GM23338 (cell line): Measurements from ENCODE around the gene C1QTNF7. TPM values are rescaled to one million over a fixed set of nuclear protein-coding genes. Genes with fewer than 3 reads are reported as not detected.

Experiments used
- ATAC-seq: fragments of 200-7000 bp; cut with Tn5 transposase; 3 replicates; pipeline ENCODE4 v1.9.1; 2020
- DNase-seq: peaks from one replicate; pipeline ENCODE4 v3.0.0-alpha.2; 2015; ENCODE audit warnings: low spot score
- H2AFZ ChIP-seq: fragments of 200-600 bp; sonication (generic); 2 replicates; pipeline ENCODE4 v1.8.0; 2016; ENCODE audit warnings: antibody characterized with exemption, mild to moderate bottlenecking, moderate library complexity
- H3F3A ChIP-seq: fragments of 200-600 bp; sonication (generic); replicated peaks from 2 replicates; pipeline ENCODE4 v1.8.0; 2017; ENCODE audit warnings: antibody characterized with exemption, mixed run types, low read depth
- H3K27ac ChIP-seq: fragments of 200-600 bp; sonication (generic); 2 replicates; pipeline ENCODE4 v1.6.1; 2016; ENCODE audit warnings: low read depth
- H3K27me3 ChIP-seq: fragments of 200-600 bp; sonication (generic); 2 replicates; pipeline ENCODE4 v1.8.0; 2016; ENCODE audit warnings: mild to moderate bottlenecking, mixed run types, moderate library complexity; ENCODE audit not compliant: insufficient read depth
- H3K36me3 ChIP-seq: fragments of 200-600 bp; sonication (generic); 2 replicates; pipeline ENCODE4 v1.8.0; 2016; ENCODE audit warnings: mild to moderate bottlenecking; ENCODE audit not compliant: insufficient read depth
- H3K4me1 ChIP-seq: fragments of 200-600 bp; sonication (generic); 2 replicates; pipeline ENCODE4 v1.8.0; 2016; ENCODE audit warnings: mild to moderate bottlenecking, moderate library complexity; ENCODE audit not compliant: insufficient read depth
- H3K4me2 ChIP-seq: fragments of 200-600 bp; sonication (generic); 2 replicates; pipeline ENCODE4 v1.7.1; 2017; ENCODE audit warnings: mixed run types
- H3K4me3 ChIP-seq: fragments of 200-600 bp; sonication (generic); 2 replicates; pipeline ENCODE4 v1.6.1; 2016; ENCODE audit warnings: mixed run types
- H3K79me2 ChIP-seq: fragments of 200-600 bp; sonication (generic); replicated peaks from 2 replicates; pipeline ENCODE4 v1.8.0; 2017; ENCODE audit warnings: mild to moderate bottlenecking; ENCODE audit not compliant: insufficient read depth
- H3K9me2 ChIP-seq: fragments of 200-600 bp; sonication (generic); 2 replicates; pipeline ENCODE4 v1.8.0; 2017; ENCODE audit not compliant: insufficient read depth
- H4K20me1 ChIP-seq: fragments of 200-600 bp; sonication (generic); replicated peaks from 2 replicates; pipeline ENCODE4 v1.8.0; 2017; ENCODE audit warnings: mild to moderate bottlenecking; ENCODE audit not compliant: insufficient read depth
- H3K27ac Mint-ChIP-seq: 2 replicates; pipeline ENCODE4 v1.8.0; 2020; ENCODE audit warnings: inconsistent platforms, mild to moderate bottlenecking, moderate library complexity, mixed read lengths
- H3K27me3 Mint-ChIP-seq: 3 replicates; pipeline ENCODE4 v1.8.0; 2022; ENCODE audit warnings: low read depth, mild to moderate bottlenecking, moderate library complexity, mixed read lengths, inconsistent platforms; ENCODE audit not compliant: insufficient read depth, poor library complexity
- H3K36me3 Mint-ChIP-seq: 3 replicates; pipeline ENCODE4 v1.8.0; 2021; ENCODE audit warnings: low read depth, mild to moderate bottlenecking, inconsistent platforms, moderate library complexity, mixed read lengths
- H3K4me1 Mint-ChIP-seq: 3 replicates; pipeline ENCODE4 v1.8.0; 2020; ENCODE audit warnings: mild to moderate bottlenecking, inconsistent platforms, mixed read lengths
- H3K4me3 Mint-ChIP-seq: 3 replicates; pipeline ENCODE4 v1.8.0; 2021; ENCODE audit warnings: moderate library complexity, mild to moderate bottlenecking, inconsistent platforms, mixed read lengths
- H3K9me3 Mint-ChIP-seq: 3 replicates; pipeline ENCODE4 v1.8.0; 2020; ENCODE audit warnings: moderate library complexity, mild to moderate bottlenecking, inconsistent platforms, mixed read lengths
- CREB1 ChIP-seq: fragments of 250-450 bp; sonication (Bioruptor Pico); IDR thresholded peaks from 2 replicates; pipeline ENCODE4 v1.5.0; 2020; ENCODE audit warnings: low read depth, mild to moderate bottlenecking, moderate library complexity
- EZH2 ChIP-seq: fragments of 200-600 bp; sonication (generic); IDR thresholded peaks from one replicate; pipeline ENCODE4 v1.8.0; 2017; ENCODE audit warnings: antibody characterized with exemption, mild to moderate bottlenecking, low read depth; ENCODE audit not compliant: unreplicated experiment
- EZH2phosphoT487 ChIP-seq: fragments of 200-600 bp; sonication (generic); IDR thresholded peaks from one replicate; pipeline ENCODE4 v1.8.1; 2018; ENCODE audit warnings: antibody characterized with exemption; ENCODE audit not compliant: unreplicated experiment
- JUNB ChIP-seq: IDR thresholded peaks from one replicate; pipeline ENCODE4 v1.6.1; 2016; ENCODE audit warnings: antibody characterized with exemption; ENCODE audit not compliant: unreplicated experiment
- NANOG ChIP-seq: IDR thresholded peaks from 2 replicates; pipeline ENCODE4 v1.6.1; 2016; ENCODE audit warnings: antibody characterized with exemption, borderline replicate concordance
- POLR2AphosphoS5 ChIP-seq: IDR thresholded peaks from 2 replicates; pipeline ENCODE4 v1.6.1; 2016; ENCODE audit warnings: antibody characterized with exemption, low read depth
- STAT1 ChIP-seq: IDR thresholded peaks from one replicate; pipeline ENCODE4 v1.6.1; 2016; ENCODE audit warnings: antibody characterized with exemption; ENCODE audit not compliant: unreplicated experiment
- ZNF114 ChIP-seq: fragments of 250-450 bp; sonication (Bioruptor Pico); IDR thresholded peaks from 2 replicates; pipeline ENCODE4 v1.5.0; 2020; ENCODE audit warnings: mild to moderate bottlenecking, moderate library complexity
- ZNF331 ChIP-seq: fragments of 250-450 bp; sonication (Bioruptor Pico); IDR thresholded peaks from 2 replicates; pipeline ENCODE4 v1.5.0; 2020; ENCODE audit warnings: low read depth, mild to moderate bottlenecking, moderate library complexity
- polyA plus RNA-seq: library from polyadenylated mRNA; unstranded; fragments of >200 nt; fragmentation: Nextera tagmentation; extraction: Ambion mirVana; gene quantifications from 2 replicates; pipeline ENCODE4 v1.2.1, GENCODE V29; 2016
- total RNA-seq: library from RNA; depleted of rRNA; stranded (reverse); fragments of >200 nt; shearing (Covaris generic); gene quantifications from 2 replicates; pipeline ENCODE4 v1.2.3, GENCODE V29; 2014
- TF ChIP-seq, protein P1 (sequence below): IDR thresholded peaks from 2 replicates; pipeline ENCODE4 v1.6.1; 2016; ENCODE audit warnings: antibody characterized with exemption
- TF ChIP-seq, protein P2 (sequence below), 2 experiments: fragments of 200-600 bp in 1 of 2; sonication (generic) in 1 of 2; conservative IDR thresholded peaks; 2 replicates each; pipeline versions ENCODE4 v1.5.1 to v1.6.1; 2016 to 2017; ENCODE audit warnings: antibody characterized with exemption in 2 of 2, low read depth in 2 of 2, mild to moderate bottlenecking in 2 of 2, moderate library complexity in 1 of 2
- TF ChIP-seq, protein P3 (sequence below): fragments of 250-450 bp; sonication (Bioruptor Pico); IDR thresholded peaks from 2 replicates; pipeline ENCODE4 v1.5.0; 2020; ENCODE audit warnings: mild to moderate bottlenecking, moderate library complexity
- TF ChIP-seq, protein P4 (sequence below): IDR thresholded peaks from one replicate; pipeline ENCODE4 v1.6.1; 2018; ENCODE audit warnings: antibody characterized with exemption; ENCODE audit not compliant: unreplicated experiment

C1QTNF7 gene
- total and polyA plus RNA-seq, 2 experiments from 2014 or later: not detected

DNA sequence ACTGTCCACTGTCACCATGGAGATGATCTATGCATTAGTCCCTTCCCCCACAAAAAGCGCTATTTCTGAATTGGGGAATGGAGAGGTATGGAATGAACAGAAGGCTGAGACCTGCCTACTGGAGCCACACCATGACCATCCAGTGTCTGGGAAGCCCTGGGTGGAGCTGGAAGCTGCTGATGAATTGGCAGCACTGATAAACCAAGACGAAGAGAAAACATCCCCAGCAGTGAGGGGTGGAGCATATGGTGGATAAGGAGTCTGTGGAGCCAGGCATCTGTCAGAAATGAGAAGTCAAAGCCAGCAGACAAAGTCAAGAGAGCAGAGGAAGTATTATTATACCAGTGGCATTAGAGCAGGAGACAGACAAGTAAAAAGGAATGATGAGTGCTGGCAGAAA is 55.0 kb downstream of the C1QTNF7 start:
- H3K36me3 Mint-ChIP-seq: peaks cover 23% of the 10 kb centered on the region
- Histone ChIP-seq H3F3A (no peaks in the 10 kb centered on the region), H3K4me1 (peaks cover 7% of the 10 kb centered on the region), H3K79me2 (peaks cover 3% of the 10 kb centered on the region; the same call in 1 of the 2 replicates), H2AFZ (no peak overlapping the region), H3K4me3 (no peak overlapping the region), H3K4me2 (no peak overlapping the region), H3K27me3 (no peaks in the 10 kb centered on the region), H3K9me2 (no peaks in the 10 kb centered on the region), H3K36me3 (no peaks in the 10 kb centered on the region), H4K20me1 (no peaks in the 10 kb centered on the region), H3K27ac (no peak overlapping the region)
- peaks cover 11% of the 10 kb centered on the region for H3K4me1 Mint-ChIP-seq
- no peaks in the 10 kb centered on the region for H3K27me3 Mint-ChIP-seq
- ATAC-seq (no peak), DNase-seq (no peak)
- no peak overlapping the region for H3K27ac Mint-ChIP-seq
- no peaks in the 10 kb centered on the region; the same call in 2 of the 3 replicates for H3K9me3 Mint-ChIP-seq
- TF ChIP-seq, protein P1, sequence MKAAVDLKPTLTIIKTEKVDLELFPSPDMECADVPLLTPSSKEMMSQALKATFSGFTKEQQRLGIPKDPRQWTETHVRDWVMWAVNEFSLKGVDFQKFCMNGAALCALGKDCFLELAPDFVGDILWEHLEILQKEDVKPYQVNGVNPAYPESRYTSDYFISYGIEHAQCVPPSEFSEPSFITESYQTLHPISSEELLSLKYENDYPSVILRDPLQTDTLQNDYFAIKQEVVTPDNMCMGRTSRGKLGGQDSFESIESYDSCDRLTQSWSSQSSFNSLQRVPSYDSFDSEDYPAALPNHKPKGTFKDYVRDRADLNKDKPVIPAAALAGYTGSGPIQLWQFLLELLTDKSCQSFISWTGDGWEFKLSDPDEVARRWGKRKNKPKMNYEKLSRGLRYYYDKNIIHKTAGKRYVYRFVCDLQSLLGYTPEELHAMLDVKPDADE: no peak
- TF ChIP-seq STAT1 (no peak), EZH2 (no peak), NANOG (no peak), CREB1 (CRISPR knock-in tag) (no peak), ZNF114 (CRISPR knock-in tag) (no peak), EZH2phosphoT487 (no peak), POLR2AphosphoS5 (no peak), JUNB (no peak), ZNF331 (CRISPR knock-in tag) (no peak)
- TF ChIP-seq, protein P2, sequence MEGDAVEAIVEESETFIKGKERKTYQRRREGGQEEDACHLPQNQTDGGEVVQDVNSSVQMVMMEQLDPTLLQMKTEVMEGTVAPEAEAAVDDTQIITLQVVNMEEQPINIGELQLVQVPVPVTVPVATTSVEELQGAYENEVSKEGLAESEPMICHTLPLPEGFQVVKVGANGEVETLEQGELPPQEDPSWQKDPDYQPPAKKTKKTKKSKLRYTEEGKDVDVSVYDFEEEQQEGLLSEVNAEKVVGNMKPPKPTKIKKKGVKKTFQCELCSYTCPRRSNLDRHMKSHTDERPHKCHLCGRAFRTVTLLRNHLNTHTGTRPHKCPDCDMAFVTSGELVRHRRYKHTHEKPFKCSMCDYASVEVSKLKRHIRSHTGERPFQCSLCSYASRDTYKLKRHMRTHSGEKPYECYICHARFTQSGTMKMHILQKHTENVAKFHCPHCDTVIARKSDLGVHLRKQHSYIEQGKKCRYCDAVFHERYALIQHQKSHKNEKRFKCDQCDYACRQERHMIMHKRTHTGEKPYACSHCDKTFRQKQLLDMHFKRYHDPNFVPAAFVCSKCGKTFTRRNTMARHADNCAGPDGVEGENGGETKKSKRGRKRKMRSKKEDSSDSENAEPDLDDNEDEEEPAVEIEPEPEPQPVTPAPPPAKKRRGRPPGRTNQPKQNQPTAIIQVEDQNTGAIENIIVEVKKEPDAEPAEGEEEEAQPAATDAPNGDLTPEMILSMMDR (conservative IDR thresholded peaks at IDR 0.05; ENCODE audit: low read depth in 2 of 2): no peak
- TF ChIP-seq, protein P3, sequence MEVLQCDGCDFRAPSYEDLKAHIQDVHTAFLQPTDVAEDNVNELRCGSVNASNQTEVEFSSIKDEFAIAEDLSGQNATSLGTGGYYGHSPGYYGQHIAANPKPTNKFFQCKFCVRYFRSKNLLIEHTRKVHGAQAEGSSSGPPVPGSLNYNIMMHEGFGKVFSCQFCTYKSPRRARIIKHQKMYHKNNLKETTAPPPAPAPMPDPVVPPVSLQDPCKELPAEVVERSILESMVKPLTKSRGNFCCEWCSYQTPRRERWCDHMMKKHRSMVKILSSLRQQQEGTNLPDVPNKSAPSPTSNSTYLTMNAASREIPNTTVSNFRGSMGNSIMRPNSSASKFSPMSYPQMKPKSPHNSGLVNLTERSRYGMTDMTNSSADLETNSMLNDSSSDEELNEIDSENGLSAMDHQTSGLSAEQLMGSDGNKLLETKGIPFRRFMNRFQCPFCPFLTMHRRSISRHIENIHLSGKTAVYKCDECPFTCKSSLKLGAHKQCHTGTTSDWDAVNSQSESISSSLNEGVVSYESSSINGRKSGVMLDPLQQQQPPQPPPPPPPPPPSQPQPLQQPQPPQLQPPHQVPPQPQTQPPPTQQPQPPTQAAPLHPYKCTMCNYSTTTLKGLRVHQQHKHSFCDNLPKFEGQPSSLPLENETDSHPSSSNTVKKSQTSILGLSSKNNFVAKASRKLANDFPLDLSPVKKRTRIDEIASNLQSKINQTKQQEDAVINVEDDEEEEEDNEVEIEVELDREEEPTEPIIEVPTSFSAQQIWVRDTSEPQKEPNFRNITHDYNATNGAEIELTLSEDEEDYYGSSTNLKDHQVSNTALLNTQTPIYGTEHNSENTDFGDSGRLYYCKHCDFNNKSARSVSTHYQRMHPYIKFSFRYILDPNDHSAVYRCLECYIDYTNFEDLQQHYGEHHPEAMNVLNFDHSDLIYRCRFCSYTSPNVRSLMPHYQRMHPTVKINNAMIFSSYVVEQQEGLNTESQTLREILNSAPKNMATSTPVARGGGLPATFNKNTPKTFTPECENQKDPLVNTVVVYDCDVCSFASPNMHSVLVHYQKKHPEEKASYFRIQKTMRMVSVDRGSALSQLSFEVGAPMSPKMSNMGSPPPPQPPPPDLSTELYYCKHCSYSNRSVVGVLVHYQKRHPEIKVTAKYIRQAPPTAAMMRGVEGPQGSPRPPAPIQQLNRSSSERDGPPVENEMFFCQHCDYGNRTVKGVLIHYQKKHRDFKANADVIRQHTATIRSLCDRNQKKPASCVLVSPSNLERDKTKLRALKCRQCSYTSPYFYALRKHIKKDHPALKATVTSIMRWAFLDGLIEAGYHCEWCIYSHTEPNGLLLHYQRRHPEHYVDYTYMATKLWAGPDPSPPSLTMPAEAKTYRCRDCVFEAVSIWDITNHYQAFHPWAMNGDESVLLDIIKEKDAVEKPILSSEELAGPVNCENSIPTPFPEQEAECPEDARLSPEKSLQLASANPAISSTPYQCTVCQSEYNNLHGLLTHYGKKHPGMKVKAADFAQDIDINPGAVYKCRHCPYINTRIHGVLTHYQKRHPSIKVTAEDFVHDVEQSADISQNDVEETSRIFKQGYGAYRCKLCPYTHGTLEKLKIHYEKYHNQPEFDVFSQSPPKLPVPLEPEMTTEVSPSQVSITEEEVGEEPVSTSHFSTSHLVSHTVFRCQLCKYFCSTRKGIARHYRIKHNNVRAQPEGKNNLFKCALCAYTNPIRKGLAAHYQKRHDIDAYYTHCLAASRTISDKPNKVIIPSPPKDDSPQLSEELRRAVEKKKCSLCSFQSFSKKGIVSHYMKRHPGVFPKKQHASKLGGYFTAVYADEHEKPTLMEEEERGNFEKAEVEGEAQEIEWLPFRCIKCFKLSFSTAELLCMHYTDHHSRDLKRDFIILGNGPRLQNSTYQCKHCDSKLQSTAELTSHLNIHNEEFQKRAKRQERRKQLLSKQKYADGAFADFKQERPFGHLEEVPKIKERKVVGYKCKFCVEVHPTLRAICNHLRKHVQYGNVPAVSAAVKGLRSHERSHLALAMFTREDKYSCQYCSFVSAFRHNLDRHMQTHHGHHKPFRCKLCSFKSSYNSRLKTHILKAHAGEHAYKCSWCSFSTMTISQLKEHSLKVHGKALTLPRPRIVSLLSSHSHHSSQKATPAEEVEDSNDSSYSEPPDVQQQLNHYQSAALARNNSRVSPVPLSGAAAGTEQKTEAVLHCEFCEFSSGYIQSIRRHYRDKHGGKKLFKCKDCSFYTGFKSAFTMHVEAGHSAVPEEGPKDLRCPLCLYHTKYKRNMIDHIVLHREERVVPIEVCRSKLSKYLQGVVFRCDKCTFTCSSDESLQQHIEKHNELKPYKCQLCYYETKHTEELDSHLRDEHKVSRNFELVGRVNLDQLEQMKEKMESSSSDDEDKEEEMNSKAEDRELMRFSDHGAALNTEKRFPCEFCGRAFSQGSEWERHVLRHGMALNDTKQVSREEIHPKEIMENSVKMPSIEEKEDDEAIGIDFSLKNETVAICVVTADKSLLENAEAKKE: no peak
- TF ChIP-seq, protein P4, sequence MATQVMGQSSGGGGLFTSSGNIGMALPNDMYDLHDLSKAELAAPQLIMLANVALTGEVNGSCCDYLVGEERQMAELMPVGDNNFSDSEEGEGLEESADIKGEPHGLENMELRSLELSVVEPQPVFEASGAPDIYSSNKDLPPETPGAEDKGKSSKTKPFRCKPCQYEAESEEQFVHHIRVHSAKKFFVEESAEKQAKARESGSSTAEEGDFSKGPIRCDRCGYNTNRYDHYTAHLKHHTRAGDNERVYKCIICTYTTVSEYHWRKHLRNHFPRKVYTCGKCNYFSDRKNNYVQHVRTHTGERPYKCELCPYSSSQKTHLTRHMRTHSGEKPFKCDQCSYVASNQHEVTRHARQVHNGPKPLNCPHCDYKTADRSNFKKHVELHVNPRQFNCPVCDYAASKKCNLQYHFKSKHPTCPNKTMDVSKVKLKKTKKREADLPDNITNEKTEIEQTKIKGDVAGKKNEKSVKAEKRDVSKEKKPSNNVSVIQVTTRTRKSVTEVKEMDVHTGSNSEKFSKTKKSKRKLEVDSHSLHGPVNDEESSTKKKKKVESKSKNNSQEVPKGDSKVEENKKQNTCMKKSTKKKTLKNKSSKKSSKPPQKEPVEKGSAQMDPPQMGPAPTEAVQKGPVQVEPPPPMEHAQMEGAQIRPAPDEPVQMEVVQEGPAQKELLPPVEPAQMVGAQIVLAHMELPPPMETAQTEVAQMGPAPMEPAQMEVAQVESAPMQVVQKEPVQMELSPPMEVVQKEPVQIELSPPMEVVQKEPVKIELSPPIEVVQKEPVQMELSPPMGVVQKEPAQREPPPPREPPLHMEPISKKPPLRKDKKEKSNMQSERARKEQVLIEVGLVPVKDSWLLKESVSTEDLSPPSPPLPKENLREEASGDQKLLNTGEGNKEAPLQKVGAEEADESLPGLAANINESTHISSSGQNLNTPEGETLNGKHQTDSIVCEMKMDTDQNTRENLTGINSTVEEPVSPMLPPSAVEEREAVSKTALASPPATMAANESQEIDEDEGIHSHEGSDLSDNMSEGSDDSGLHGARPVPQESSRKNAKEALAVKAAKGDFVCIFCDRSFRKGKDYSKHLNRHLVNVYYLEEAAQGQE: no peak
- H3K4me3 Mint-ChIP-seq: no peak overlapping the region
